Measurements from ENCODE around the gene SPRY1.

SPRY1 gene

DNA sequence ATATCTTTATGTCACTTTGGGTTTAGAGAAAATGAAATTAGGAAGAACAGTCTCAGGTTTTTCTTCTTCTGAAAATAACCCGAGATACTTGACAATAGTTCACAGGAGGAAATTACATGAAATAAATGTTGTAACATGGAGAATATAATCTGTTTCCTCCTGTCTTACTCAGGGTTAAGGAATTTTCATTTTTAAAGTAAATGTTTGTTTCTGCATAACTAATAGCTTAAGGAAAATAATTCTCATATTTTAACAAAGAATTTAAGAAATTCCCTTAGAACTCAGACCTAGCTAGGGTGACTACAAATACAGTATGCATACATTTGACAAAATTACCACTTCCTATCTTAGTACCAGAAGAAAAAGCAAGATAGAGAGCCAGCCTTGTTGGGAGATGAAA is 17.2 kb upstream of the SPRY1 start:
- no peak for DNase-seq (ENCODE audit: low read depth)

DNA sequence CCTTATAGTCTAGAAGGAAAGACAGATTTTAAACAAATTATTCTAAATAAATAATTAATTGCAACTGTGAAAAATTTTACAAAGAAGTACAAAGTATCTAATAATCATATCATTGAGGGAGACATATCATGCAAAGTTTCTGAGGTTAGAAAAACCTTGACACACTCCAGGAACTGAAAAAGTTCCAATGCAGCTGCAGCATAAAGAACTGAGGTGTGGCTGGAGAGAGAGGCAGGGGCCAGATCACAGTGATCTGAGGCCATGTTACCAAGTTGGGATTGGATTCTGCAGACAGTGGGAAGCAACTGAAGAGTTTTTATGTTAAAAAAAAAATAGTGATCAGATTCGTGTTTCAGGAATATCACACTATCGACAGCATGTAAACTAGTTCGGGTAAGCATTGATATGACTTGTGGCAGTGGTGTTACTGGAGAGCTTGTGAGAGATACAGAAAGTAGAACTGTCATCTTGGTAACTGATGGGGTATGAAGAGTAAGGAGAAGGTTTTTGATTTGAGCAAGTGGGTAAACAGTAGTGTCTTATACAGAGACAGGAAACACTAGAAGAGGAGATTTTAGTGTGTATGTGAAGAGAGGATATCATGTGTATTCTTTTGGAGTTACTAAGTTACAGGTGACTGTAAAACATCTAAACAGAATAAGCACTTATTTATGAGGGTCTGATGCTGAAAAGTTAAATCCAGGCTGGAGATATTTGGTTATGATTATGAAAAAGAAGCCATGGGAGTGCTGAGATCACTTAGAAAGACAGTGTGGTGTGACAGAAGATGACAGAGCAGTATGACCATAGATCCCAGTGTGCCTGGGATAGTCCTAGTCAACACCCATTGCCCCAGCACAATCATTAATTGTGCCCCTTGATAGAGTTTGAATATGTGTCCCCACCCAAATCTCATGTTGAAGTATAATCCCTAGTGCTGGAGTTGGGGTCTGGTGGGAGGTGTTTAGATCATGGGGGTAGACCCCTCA is 15.6 kb upstream of the SPRY1 start:
- no peak for DNase-seq (ENCODE audit: low read depth)

DNA sequence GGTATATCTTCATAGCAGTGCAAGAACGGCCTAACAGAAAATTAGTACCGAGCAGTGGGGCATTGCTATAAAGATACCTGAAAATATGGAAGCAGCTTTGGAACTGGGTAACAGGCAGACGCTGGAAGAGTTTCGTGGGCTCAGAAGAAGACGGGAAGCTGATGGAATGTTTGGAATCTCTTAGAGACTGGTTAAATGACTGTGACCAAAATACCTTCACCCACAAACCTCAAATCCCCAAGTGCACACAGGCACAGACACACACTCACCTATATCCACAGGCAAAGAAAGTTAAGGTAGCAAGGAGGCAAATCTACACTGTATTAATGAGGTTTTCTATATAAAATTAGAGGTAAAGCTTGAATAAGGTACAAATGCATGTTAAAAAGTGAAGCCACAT is 14.6 kb upstream of the SPRY1 start:
- DNase-seq (ENCODE audit: low read depth), result no peak

- DNase-seq (ENCODE audit: low read depth), result no peak
Measured at GRCh38 chr4:123383566-123383965, 13.0 kb upstream of the SPRY1 start.

- no peak for DNase-seq (ENCODE audit: low read depth)
Measured at GRCh38 chr4:123386609-123387008, 10.0 kb upstream of the SPRY1 start.

DNA sequence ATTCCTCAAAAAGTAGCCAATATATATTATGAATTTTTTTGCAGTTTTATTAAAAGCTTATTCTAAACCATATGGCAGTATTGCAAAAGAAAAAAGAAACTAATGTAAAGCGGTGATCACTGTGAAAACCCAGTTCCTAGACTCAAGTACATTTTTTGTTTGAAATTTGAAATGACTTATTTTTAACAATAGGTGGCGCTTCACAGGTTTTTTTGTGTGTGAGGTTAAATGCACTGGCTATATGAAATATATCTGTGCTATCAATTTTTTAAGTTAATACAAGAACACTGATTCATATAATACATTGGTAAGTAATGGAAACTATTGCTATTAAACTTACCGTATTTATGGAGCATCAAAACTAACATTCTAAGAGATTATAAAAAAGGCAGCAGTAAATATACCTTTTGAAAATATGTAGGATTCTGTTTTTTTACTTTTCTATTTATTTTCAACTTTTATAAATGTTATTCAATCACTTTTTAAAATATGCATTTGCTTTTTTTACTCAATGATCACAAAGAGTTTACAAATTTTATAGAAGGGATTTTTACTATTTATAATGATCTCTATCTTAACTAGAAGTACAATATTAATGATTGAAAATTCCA is 5.6 kb upstream of the SPRY1 start:
- DNase-seq (ENCODE audit: low read depth), result no peak

GRCh38 chr4:123393721-123394120 is 2.9 kb upstream of the SPRY1 start:
- DNase-seq (ENCODE audit: low read depth), result no peak

DNA sequence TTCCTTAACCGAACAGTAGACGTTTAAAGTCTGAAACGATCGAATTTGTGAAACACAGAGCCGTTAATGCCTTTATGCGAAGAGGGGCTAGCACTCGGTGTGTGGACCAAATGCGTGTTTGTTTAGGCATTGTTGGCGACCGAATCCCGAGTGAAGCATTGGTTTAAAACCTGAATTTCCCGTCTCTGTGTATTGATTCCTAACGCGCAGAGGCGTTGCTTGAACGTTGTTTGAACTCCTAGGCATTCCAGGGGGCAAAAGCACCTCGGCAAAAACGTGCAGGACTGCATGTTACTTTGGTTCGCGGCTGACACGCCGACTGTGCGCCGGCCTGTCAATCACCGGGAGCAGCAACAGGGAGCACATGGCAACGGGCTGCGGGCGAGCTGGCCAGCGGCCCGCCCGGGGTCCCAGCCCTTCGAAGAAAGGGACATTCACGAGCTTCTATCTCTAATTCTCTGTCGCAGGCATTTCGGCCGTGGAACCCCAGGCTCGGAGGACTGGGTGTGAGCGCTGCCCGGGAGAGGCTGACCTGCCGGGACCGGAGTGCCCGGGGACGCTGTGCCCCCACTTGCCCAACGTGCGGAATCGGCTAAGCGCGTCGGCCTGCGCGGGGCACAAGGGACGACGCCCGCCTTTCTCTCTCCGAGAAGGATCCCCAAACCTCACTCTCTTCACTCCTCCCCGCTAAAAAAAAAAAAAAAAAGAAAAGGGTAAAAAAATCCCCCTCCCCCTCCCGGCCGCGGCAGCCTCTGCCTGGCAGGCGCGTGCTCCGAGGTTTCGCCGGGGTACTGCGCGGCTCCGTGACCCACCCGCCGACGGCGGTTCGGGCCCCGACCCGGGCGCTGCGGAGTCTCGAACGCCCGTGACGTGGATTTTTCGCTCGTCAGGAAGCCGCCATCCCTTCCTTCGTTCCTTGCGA is 810 bp downstream of the SPRY1 start:
- DNase-seq (ENCODE audit: low read depth), result no peak

- DNase-seq (ENCODE audit: low read depth), result peak; percentile 37
Measured at GRCh38 chr4:123398066-123398852, 1.7 kb downstream of the SPRY1 start.

GRCh38 chr4:123398853-123399626 is 2.4 kb downstream of the SPRY1 start:
- no peak for DNase-seq (ENCODE audit: low read depth)

DNA sequence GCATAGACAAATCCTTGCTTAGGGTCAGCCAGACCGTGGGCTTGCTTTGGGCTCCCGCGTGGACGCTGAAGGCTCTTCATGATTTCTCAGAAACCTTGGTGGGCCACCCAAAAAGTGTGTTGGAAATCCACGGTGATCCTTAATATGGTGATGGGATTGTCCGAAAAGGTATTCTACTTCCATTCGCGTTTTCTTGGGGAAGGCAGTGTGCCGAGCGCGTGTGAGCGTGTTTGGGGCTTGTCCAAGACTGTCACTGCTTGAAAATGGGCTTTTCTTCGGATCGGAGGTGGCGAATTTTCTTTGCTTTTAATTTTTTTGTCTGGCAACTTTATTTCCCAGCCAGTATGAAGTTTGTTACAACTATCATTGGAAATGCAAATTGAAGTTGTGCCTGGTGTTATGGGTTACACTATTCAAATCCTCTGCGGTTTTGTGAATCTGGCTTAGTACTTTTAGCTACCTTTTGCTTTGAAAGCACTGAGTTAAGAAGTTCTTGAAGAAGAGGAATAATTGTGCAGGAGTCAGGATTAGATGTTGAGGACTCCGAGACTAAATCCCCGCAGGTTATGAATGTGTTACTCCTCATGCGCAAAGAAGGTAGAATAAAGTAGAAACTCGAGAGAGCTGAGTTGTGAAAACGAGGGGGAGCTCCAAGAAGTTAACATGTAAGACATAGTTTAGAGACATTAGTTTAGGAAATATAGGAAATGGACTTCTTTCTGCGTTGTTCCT is 3.2 kb downstream of the SPRY1 start:
- DNase-seq (ENCODE audit: low read depth), result no peak

- DNase-seq (ENCODE audit: low read depth), result no peak
Measured at GRCh38 chr4:123401271-123402120, 4.9 kb downstream of the SPRY1 start.

DNA sequence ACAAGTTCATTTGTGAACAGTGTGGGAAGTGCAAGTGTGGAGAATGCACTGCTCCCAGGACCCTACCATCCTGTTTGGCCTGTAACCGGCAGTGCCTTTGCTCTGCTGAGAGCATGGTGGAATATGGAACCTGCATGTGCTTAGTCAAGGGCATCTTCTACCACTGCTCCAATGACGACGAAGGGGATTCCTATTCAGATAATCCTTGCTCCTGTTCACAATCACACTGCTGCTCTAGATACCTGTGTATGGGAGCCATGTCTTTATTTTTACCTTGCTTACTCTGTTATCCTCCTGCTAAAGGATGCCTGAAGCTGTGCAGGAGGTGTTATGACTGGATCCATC is 5.5 kb downstream of the SPRY1 start:
- DNase-seq (ENCODE audit: low read depth), result no peak

DNA sequence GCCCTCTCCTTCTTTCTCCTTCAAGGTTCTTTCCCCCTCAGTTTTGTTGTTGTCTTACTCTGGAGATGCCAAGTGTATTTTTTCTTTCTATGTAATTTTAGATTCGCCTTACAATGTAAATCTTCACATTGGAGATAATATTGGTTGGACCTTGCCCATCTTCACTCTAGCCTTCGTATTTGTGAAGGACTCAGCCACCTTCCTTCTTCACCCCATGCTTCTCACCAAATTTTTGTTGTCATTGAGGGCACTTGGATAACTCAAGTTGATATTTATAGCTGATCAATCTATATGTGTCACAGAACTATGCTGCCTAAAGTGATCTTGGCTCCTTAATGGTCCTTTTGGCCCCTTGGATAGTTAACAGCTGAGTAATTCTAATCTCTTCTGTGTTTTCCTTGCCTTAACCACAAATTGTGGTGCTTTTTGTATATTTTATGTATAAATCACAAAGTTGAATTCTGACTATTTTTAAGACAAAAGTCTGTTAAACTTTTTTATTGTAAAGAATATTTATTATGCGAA is 6.5 kb downstream of the SPRY1 start:
- no peak for DNase-seq (ENCODE audit: low read depth)

DNA sequence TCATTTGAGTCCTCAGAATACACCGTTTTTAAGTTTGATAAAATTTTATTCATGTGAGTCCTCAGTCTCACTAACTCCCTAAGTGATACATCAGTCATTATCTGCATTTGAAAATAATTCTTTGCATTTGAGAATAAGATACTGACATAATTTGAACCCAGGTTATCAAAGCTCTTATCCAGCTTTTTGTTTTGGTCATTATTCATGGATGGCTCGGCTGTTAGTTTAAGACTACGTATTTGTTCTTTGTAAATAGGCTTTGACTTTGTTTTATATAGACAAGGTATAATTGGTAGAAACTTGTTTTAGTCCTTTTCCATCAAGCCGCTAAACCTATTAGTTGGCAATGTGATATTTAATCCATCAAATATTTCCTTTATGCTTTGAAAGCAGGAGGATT is 7.9 kb downstream of the SPRY1 start:
- DNase-seq (ENCODE audit: low read depth), result no peak

GRCh38 chr4:123405267-123405865 is 8.8 kb downstream of the SPRY1 start:
- no peak for DNase-seq (ENCODE audit: low read depth)

DNA sequence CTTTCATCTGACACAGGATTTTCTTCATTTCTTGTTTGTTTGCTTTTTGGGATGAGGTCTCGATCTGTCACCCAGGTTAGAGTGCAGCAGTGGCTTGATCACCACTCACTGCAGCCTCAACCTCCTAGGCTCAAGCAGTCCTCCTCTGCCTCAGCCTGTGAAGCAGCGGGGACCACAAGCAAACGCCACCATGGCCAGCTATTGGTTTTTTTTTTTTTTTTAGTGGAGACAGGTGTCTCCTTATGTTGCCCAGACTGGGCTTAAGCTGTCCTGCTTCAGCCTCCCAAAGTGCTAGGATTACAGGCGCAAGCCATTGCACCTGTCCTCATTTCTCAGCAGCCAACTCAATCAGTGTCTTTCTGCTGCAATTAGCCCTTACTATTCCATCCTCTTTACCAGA is 10.3 kb downstream of the SPRY1 start:
- DNase-seq (ENCODE audit: low read depth), result no peak

DNA sequence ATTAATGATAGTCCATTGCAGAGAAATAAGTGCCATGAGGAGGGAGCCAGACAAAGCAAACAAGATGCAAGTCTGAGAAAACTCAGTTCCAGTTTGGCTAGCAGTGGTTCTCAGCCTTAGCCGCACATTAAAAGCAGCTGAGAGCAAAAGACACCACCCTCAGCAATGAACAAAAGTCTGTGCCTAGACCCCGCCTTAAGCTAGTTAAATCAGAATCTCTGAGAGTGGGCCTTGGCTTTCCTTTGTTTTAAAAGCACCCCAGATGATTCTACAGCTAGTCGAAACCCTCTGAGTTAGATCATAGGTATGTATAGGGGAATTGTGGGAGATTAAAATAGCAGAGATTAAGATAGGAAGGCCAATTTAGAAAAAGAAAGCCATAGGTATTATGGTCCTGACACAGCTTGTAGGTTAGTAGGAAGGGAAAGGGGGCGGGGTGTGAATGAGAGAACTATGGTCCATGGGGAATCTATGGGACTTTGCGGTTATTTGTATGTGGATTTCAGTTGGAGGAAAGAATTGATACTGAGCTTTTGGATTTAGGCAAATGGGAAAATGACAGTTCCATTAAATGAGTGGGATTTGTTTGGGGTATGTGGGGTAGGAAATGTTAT is 12.0 kb downstream of the SPRY1 start:
- no peak for DNase-seq (ENCODE audit: low read depth)
